Astrocyte (in vitro differentiated cells and primary cell): ENCODE results near the gene TRMT112. TPM values are rescaled to one million over a fixed set of nuclear protein-coding genes. Genes with fewer than 3 reads are reported as not detected.

ENCODE experiments used
- DNase-seq: peaks from one replicate; pipeline ENCODE4 v3.0.0-alpha.2; 2010; ENCODE audit warnings: low read depth
- FAIRE-seq: peaks from 2 replicates; lab custom pipeline; 2011; peaks lifted over from hg19 to GRCh38; lab: Jason Lieb, UNC
- H2AFZ ChIP-seq: 2 replicates; pipeline ENCODE4 v1.6.0; 2012; ENCODE audit warnings: low read depth, low read length, inconsistent platforms
- H3K27ac ChIP-seq: 2 replicates; pipeline ENCODE4 v1.5.1; 2011; ENCODE audit warnings: low read depth, low read length, inconsistent platforms
- H3K27me3 ChIP-seq: 2 replicates; pipeline ENCODE4 v1.6.0; 2011; ENCODE audit warnings: low read length, inconsistent platforms; ENCODE audit not compliant: insufficient read depth
- H3K36me3 ChIP-seq: 2 replicates; pipeline ENCODE4 v1.5.1; 2011; ENCODE audit warnings: low read length, inconsistent platforms; ENCODE audit not compliant: insufficient read depth
- H3K4me1 ChIP-seq: 2 replicates; pipeline ENCODE4 v1.5.1; 2011; ENCODE audit warnings: low read length, inconsistent platforms; ENCODE audit not compliant: insufficient read depth
- H3K4me2 ChIP-seq: 2 replicates; pipeline ENCODE4 v1.6.0; 2012; ENCODE audit warnings: low read length, inconsistent platforms
- H3K4me3 ChIP-seq: 2 replicates; pipeline ENCODE4 v1.5.1; 2011; ENCODE audit warnings: low read depth, mild to moderate bottlenecking, low read length, inconsistent platforms; ENCODE audit not compliant: insufficient read depth
- H3K79me2 ChIP-seq: 2 replicates; pipeline ENCODE4 v1.6.0; 2012; ENCODE audit warnings: mild to moderate bottlenecking, low read length, inconsistent platforms; ENCODE audit not compliant: insufficient read depth
- H3K9ac ChIP-seq: 2 replicates; pipeline ENCODE4 v1.6.0; 2012; ENCODE audit warnings: mild to moderate bottlenecking, low read length, inconsistent platforms
- H3K9me3 ChIP-seq: 2 replicates; pipeline ENCODE4 v1.5.1; 2012; ENCODE audit warnings: low read depth, mild to moderate bottlenecking, low read length, inconsistent platforms; ENCODE audit not compliant: insufficient read depth
- H4K20me1 ChIP-seq: 2 replicates; pipeline ENCODE4 v1.6.0; 2012; ENCODE audit warnings: low read length, inconsistent platforms; ENCODE audit not compliant: insufficient read depth
- H3K27ac Mint-ChIP-seq: one replicate; pipeline ENCODE4 v1.8.0; 2021; ENCODE audit warnings: mild to moderate bottlenecking, mixed read lengths; ENCODE audit not compliant: unreplicated experiment
- H3K27me3 Mint-ChIP-seq: one replicate; pipeline ENCODE4 v1.8.0; 2021; ENCODE audit warnings: low read depth, mixed read lengths; ENCODE audit not compliant: unreplicated experiment
- H3K36me3 Mint-ChIP-seq: one replicate; pipeline ENCODE4 v1.8.0; 2021; ENCODE audit warnings: low read depth, mixed read lengths; ENCODE audit not compliant: unreplicated experiment
- H3K4me1 Mint-ChIP-seq: one replicate; pipeline ENCODE4 v1.8.0; 2021; ENCODE audit warnings: low read depth, mixed read lengths; ENCODE audit not compliant: unreplicated experiment
- H3K4me3 Mint-ChIP-seq: one replicate; pipeline ENCODE4 v1.8.0; 2021; ENCODE audit warnings: mild to moderate bottlenecking, moderate library complexity, mixed read lengths; ENCODE audit not compliant: unreplicated experiment
- H3K9me3 Mint-ChIP-seq: one replicate; pipeline ENCODE4 v1.8.0; 2021; ENCODE audit warnings: mild to moderate bottlenecking, mixed read lengths; ENCODE audit not compliant: unreplicated experiment
- EZH2 ChIP-seq: IDR thresholded peaks from 2 replicates; pipeline ENCODE4 v1.6.1; 2012; ENCODE audit warnings: mild to moderate bottlenecking, low read length, inconsistent platforms; ENCODE audit not compliant: insufficient read depth
- total RNA-seq: library from RNA; stranded (reverse); gene quantifications from 2 replicates; pipeline ENCODE4 v1.2.1, GENCODE V29; 2021
- TF ChIP-seq, protein P1 (sequence below): IDR thresholded peaks from 2 replicates; pipeline ENCODE4 v1.5.1; 2011; ENCODE audit warnings: low read depth, mild to moderate bottlenecking, inconsistent platforms, low read length, moderate library complexity; ENCODE audit not compliant: insufficient read depth

TRMT112 gene
- total RNA-seq, 1 donor from 2014 or later = 146 TPM

DNA sequence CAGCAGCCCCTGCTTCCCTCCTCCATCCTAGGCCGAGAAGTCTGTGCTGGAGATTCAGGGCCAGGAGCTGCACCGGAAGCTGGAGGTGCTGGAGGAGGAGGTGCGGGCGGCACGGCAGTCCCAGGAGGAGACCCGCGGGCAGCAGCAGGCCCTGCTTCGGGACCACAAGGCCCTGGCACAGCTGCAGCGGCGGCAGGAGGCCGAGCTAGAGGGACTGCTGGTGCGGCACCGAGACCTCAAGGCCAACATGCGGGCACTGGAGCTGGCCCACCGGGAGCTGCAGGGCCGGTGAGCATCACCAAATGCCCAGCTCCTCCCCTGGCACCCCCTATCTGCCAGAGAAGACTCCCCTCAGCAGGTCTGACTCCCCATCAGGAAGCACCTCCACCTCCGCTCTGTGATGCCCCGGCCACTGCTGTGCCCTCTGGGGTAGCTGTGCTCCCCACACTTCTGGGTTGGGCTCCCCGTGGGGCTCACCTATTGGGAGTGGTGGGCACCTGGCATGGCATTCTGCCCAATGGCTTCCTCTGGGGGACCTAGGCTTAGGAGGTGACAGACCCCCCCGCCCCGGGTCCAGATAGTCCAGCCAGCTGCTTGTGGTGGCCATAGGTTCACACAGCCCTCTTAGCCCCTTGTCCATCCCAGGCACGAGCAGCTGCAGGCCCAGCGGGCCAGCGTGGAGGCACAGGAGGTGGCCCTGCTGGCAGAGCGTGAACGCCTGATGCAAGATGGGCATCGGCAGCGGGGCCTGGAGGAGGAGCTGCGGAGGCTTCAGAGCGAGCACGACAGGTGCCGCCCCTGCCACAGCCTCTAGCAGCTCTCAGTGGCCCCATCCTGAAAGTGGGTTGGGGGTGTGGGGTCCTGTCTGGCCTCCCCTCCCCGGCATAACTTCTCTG, 35.0 kb upstream of the TRMT112 start:
- no peaks in the 10 kb centered on the region for H3K27me3 ChIP-seq
- H3K27me3 Mint-ChIP-seq = peaks cover 7% of the 10 kb centered on the region
- peaks cover 9% of the 10 kb centered on the region for H3K4me1 ChIP-seq
- H3K4me3 Mint-ChIP-seq = no peak overlapping the region
- H3K27ac ChIP-seq = no peak overlapping the region
- TF ChIP-seq, protein P1, sequence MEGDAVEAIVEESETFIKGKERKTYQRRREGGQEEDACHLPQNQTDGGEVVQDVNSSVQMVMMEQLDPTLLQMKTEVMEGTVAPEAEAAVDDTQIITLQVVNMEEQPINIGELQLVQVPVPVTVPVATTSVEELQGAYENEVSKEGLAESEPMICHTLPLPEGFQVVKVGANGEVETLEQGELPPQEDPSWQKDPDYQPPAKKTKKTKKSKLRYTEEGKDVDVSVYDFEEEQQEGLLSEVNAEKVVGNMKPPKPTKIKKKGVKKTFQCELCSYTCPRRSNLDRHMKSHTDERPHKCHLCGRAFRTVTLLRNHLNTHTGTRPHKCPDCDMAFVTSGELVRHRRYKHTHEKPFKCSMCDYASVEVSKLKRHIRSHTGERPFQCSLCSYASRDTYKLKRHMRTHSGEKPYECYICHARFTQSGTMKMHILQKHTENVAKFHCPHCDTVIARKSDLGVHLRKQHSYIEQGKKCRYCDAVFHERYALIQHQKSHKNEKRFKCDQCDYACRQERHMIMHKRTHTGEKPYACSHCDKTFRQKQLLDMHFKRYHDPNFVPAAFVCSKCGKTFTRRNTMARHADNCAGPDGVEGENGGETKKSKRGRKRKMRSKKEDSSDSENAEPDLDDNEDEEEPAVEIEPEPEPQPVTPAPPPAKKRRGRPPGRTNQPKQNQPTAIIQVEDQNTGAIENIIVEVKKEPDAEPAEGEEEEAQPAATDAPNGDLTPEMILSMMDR = no peak
- TF ChIP-seq EZH2 = no peak
- no peaks in the 10 kb centered on the region for H3K36me3 ChIP-seq
- H3K9me3 Mint-ChIP-seq = no peaks in the 10 kb centered on the region
- H3K36me3 Mint-ChIP-seq = no peaks in the 10 kb centered on the region
- H4K20me1 ChIP-seq = no peaks in the 10 kb centered on the region
- no peaks in the 10 kb centered on the region for H3K9me3 ChIP-seq
- H3K4me1 Mint-ChIP-seq = peaks cover 5% of the 10 kb centered on the region
- no peak overlapping the region for H3K9ac ChIP-seq
- no peaks in the 10 kb centered on the region for H3K79me2 ChIP-seq
- H3K27ac Mint-ChIP-seq = no peak overlapping the region
- H3K4me3 ChIP-seq = no peak overlapping the region
- no peak overlapping the region for H3K4me2 ChIP-seq
- H2AFZ ChIP-seq = no peak overlapping the region
- FAIRE-seq = no peak
- DNase-seq = no peak

DNA sequence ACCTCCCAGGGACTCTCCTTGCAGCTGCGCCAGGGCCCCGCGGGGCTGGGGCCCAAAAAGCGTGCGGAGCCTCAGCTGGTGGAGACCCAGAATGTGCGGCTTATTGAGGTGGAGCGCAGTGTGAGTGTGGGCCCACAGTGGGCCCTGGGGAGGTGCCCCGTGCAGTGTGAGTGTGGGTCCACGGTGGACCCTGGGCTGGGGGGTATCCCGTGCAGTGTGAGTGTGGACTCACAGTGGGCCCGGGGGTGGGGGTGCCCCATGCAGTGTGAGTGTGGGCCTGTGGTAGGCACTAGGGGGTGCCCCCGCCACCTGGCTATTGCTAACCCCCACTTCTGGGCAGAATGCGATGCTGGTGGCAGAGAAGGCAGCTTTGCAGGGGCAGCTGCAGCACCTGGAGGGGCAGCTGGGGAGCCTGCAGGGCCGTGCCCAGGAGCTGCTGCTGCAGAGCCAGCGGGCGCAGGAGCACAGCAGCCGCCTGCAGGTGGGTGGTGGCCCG, 33.8 kb upstream of the TRMT112 start:
- no peak for FAIRE-seq

More for the DNA sequence above, 33.8 kb upstream of the TRMT112 start:
- no peaks in the 10 kb centered on the region for H3K9me3 Mint-ChIP-seq
- Histone ChIP-seq H3K27ac (no peak overlapping the region), H3K9me3 (no peaks in the 10 kb centered on the region), H3K79me2 (no peaks in the 10 kb centered on the region), H4K20me1 (no peaks in the 10 kb centered on the region), H3K4me3 (no peak overlapping the region), H3K36me3 (no peaks in the 10 kb centered on the region), H3K4me1 (peaks cover 9% of the 10 kb centered on the region), H2AFZ (no peak overlapping the region), H3K9ac (no peak overlapping the region), H3K4me2 (no peak overlapping the region), H3K27me3 (no peaks in the 10 kb centered on the region)
- H3K36me3 Mint-ChIP-seq = no peaks in the 10 kb centered on the region
- peaks cover 11% of the 10 kb centered on the region for H3K27me3 Mint-ChIP-seq
- no peak for DNase-seq
- H3K27ac Mint-ChIP-seq = no peak overlapping the region
- H3K4me1 Mint-ChIP-seq = no peaks in the 10 kb centered on the region
- TF ChIP-seq, protein P1 = no peak
- TF ChIP-seq EZH2 = no peak
- no peak overlapping the region for H3K4me3 Mint-ChIP-seq
